Sigmoid colon (tissue), 7 donors: ENCODE results near the gene KRT17. TPM values are rescaled to one million over a fixed set of nuclear protein-coding genes. Genes with fewer than 3 reads are reported as not detected.
"Not testable (repeated sequence)": the region's sequence is repeated elsewhere in the genome, so short reads cannot be mapped to it uniquely, and the experiment has no call there.

Source experiments
- DNase-seq: peaks from one replicate; pipeline ENCODE4 v3.0.0-alpha.2; 2019
- H3K27ac ChIP-seq, 4 donors: fragments of 200-600 bp; sonication (generic); one replicate each; pipeline ENCODE4 v1.5.1; 2016 to 2019; ENCODE audit warnings: mild to moderate bottlenecking in 1 of 4
- H3K27me3 ChIP-seq, 3 donors: fragments of 200-600 bp; sonication (generic); one replicate each; pipeline ENCODE4 v1.5.1; 2019; ENCODE audit warnings: mild to moderate bottlenecking in 1 of 3
- H3K36me3 ChIP-seq, 4 donors: fragments of 200-600 bp; sonication (generic); one replicate each; pipeline ENCODE4 v1.5.1; 2016 to 2019
- H3K4me1 ChIP-seq, 4 donors: fragments of 200-600 bp; sonication (generic); one replicate each; pipeline ENCODE4 v1.5.1; 2017 to 2019
- H3K4me3 ChIP-seq, 4 donors: fragments of 200-600 bp; sonication (generic); one replicate each; pipeline ENCODE4 v1.5.1; 2017 to 2019; ENCODE audit warnings: mild to moderate bottlenecking in 2 of 4, moderate library complexity in 1 of 4
- H3K9me3 ChIP-seq, 4 donors: fragments of 200-600 bp in 3 of 4; sonication (generic) in 3 of 4; one replicate each; pipeline versions ENCODE4 v1.5.1 to v1.6.1; 2013 to 2019
- EP300 ChIP-seq, 4 donors: sonication (generic); formaldehyde crosslinking; IDR thresholded peaks; one replicate each; pipeline ENCODE4 v1.6.1; 2017; ENCODE audit warnings: antibody characterized with exemption in 4 of 4
- POLR2A ChIP-seq, 2 donors: fragments of 450-650 bp; IDR thresholded peaks; one replicate each; pipeline ENCODE4 v1.6.1; 2016; ENCODE audit warnings: antibody characterized with exemption in 2 of 2, mild to moderate bottlenecking in 2 of 2, moderate library complexity in 2 of 2
- POLR2AphosphoS5 ChIP-seq, 4 donors: sonication (generic); formaldehyde crosslinking; IDR thresholded peaks; one replicate each; pipeline ENCODE4 v1.6.1; 2017; ENCODE audit warnings: antibody characterized with exemption in 4 of 4
- WGBS, 2 donors: extraction: QIAGEN DNeasy Blood & Tissue Kit; methylation state at CpG; one replicate each; pipeline ENCODE4 v1.1.7; 2013; 5-methylcytosine and 5-hydroxymethylcytosine counted together
- intact Hi-C: fragments of 100-400 bp; cut with DNase I; formaldehyde crosslinking; loops from one replicate; pipeline ENCODE4 v1.15.1; 2023
- polyA plus RNA-seq, 3 donors: library from polyadenylated mRNA; stranded (reverse); fragments of 200-250 nt; gene quantifications; one replicate each; pipeline ENCODE4 v1.2.3, GENCODE V29; 2013
- total RNA-seq, 4 donors: library from RNA; depleted of rRNA; stranded (reverse); fragments of >200 nt; gene quantifications; one replicate each; pipeline ENCODE4 v1.1.0, GENCODE V29; 2016
- TF ChIP-seq, protein P1 (sequence below), 4 experiments: fragments of 450-650 bp in 3 of 4; fragments of 200-600 bp in 1 of 4; IDR thresholded peaks; one replicate each; pipeline ENCODE4 v1.5.1; 2016 to 2019; ENCODE audit warnings: antibody characterized with exemption in 4 of 4, mild to moderate bottlenecking in 3 of 4, moderate library complexity in 2 of 4
- donor health status: healthy with polysubstance abuse.
- donor health status: Bipolar disorder and iron deficiency.
- donor health status: healthy.

Gene KRT17
- total and polyA plus RNA-seq, 7 donors = 0.17 to 5.3 (median 1.2) TPM; not detected in 4

DNA sequence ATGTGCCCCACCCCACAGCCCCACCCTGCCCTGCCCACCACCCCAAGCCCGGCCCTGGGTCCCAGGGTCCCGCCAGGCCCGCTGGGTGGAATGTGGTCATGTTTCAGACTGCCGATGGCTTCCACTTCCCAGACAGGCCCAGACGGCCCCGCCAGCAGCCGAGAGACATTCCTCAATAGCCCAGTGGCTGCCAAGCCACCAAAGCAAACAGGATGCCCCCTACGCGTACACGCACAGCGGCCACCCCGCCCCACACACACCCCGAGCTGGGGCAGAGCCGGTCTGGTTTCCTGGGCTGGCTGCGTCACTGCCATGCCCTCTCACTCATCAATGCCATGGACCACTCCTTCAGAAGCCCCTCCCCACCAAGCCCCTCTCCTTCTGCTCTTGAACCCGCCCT is 1.2 kb upstream of the KRT17 start:
- Histone ChIP-seq H3K27ac (no peak overlapping the region), H3K27me3 (peaks cover 0 to 3% (median 0%) of the 10 kb centered on the region in 3 donors), H3K36me3 (no peaks in the 10 kb centered on the region), H3K4me1 (no peaks in the 10 kb centered on the region), H3K4me3 (no peak overlapping the region), H3K9me3 (no peaks in the 10 kb centered on the region)
- DNase-seq = peak; percentile 42
- 29 to 65% methylated on average over 16 of the region's 16 CpGs for WGBS, 2 donors
- TF ChIP-seq EP300 (IDR thresholded peaks at IDR 0.05) = no peak
- no peak for TF ChIP-seq POLR2A (IDR thresholded peaks at IDR 0.05)
- no peak for TF ChIP-seq POLR2AphosphoS5 (IDR thresholded peaks at IDR 0.05)
- TF ChIP-seq, protein P1, sequence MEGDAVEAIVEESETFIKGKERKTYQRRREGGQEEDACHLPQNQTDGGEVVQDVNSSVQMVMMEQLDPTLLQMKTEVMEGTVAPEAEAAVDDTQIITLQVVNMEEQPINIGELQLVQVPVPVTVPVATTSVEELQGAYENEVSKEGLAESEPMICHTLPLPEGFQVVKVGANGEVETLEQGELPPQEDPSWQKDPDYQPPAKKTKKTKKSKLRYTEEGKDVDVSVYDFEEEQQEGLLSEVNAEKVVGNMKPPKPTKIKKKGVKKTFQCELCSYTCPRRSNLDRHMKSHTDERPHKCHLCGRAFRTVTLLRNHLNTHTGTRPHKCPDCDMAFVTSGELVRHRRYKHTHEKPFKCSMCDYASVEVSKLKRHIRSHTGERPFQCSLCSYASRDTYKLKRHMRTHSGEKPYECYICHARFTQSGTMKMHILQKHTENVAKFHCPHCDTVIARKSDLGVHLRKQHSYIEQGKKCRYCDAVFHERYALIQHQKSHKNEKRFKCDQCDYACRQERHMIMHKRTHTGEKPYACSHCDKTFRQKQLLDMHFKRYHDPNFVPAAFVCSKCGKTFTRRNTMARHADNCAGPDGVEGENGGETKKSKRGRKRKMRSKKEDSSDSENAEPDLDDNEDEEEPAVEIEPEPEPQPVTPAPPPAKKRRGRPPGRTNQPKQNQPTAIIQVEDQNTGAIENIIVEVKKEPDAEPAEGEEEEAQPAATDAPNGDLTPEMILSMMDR (IDR thresholded peaks at IDR 0.05) = no peak
- intact Hi-C loops = no loop called here

DNA sequence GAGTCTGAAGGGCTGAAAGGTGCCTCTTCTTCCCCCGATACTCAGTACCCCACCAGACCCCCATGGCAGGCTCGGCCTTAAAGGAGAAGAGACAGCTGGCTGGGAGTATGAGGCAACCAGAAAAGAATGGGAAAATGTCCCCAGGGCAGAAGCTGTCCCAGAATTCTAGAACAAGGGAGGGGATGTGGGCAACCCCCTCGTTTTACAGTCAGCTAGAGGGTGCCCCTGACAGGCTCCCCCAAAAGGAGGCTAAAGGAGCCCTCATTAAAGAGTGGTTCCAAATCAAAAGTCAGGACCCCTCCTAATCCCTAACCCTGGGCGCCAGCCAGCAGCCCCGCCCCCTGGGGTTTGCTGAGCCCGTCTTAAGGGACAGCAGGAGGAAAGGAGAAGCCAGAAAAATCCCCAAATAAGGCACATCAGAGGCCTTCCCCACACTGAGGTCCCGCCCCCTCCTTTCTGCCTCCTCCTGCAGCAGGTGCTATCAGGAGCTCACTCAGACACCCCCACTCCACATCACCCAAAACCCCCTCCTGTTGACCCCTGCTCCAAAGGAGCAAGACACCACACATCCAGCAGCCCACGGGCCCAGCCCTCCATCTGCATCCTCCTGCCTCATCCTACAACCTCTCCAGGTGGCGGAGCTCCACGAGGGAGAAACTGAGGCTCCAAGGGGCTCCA is 1.1 kb downstream of the KRT17 start:
- H3K27ac ChIP-seq, H3K4me1 ChIP-seq, H3K9me3 ChIP-seq, H3K27me3 ChIP-seq, H3K36me3 ChIP-seq, intact Hi-C loops, H3K4me3 ChIP-seq: not testable (repeated sequence)
- WGBS, 2 donors = 56 to 71% methylated on average over 10 of the region's 10 CpGs
- DNase-seq = peak; percentile 53

DNA sequence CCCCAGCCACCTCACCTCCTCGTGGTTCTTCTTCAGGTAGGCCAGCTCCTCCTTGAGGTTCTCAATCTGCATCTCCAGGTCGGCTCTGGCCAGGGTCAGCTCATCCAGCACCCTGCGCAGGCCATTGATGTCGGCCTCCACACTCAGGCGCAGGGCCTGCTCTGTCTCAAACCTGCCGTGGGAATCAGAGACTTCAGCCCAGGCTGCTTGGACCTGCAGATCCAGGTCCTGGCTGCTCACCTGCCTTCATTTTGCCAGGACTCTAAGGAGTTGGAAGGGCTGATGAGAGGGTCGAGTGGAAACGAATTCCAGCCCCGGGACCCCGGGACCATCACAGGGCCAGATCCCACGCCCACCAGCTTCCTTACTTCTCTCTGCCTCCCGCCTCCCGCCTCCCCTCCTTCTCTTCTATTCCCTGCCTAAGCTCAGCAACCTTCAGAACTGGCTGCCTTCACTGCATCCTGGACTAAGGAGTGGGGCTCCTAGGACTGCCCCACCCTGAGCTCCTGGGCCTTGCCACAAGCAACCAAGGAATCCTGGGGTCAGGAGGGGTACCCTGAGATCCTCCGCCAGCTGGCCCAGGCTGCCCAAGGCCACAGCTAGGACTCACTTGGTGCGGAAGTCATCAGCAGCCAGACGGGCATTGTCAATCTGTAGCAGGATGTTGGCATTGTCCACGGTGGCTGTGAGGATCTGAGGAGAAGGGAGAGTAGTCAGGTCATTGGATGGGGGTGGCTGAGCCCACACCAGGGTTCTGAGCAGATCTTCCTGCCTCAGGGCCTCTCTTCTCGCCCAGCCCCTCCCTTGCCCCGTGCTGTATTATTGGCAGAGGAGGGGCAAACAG is 1.8 kb downstream of the KRT17 start:
- intact Hi-C loops, H3K4me1 ChIP-seq, H3K4me3 ChIP-seq, H3K36me3 ChIP-seq, H3K27me3 ChIP-seq, H3K27ac ChIP-seq, H3K9me3 ChIP-seq: not testable (repeated sequence)
- 70 to 81% methylated on average over 19 of the region's 19 CpGs for WGBS, 2 donors
- DNase-seq = peak; percentile 55

DNA sequence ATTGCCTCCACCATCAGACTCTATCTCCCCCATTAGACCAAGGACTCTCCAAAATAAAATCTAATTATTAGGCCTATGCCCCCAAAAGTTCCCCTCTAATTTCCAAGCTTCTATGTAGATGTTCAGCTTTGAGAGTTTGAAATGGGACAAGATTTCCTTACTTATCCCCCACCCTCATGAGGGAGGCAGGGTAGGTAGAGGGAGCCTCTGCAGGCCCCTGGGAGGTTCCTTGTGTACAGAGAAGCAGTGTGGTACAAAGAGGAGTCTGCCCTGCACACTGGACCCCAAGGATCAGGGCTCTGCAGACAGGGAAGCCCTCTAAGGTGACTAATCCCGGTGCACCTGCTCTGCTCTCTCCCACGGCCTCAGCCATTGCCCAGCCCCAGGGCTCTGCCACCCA is 2.5 kb downstream of the KRT17 start:
- H3K27me3 ChIP-seq = peaks cover 0 to 12% (median 0%) of the 10 kb centered on the region in 3 donors
- no peaks in the 10 kb centered on the region for H3K9me3 ChIP-seq
- DNase-seq = peak; percentile 35
- no peaks in the 10 kb centered on the region for H3K36me3 ChIP-seq
- no peak for TF ChIP-seq POLR2AphosphoS5 (IDR thresholded peaks at IDR 0.05)
- TF ChIP-seq, protein P1 (IDR thresholded peaks at IDR 0.05) = no peak
- no peak for TF ChIP-seq POLR2A (IDR thresholded peaks at IDR 0.05)
- no peak for TF ChIP-seq EP300 (IDR thresholded peaks at IDR 0.05)
- no peak overlapping the region for H3K27ac ChIP-seq
- WGBS, 2 donors = 82 to 89% methylated on average over 2 of the region's 2 CpGs
- intact Hi-C loops = no loop called here
- no peak overlapping the region for H3K4me3 ChIP-seq
- H3K4me1 ChIP-seq = no peaks in the 10 kb centered on the region

DNA sequence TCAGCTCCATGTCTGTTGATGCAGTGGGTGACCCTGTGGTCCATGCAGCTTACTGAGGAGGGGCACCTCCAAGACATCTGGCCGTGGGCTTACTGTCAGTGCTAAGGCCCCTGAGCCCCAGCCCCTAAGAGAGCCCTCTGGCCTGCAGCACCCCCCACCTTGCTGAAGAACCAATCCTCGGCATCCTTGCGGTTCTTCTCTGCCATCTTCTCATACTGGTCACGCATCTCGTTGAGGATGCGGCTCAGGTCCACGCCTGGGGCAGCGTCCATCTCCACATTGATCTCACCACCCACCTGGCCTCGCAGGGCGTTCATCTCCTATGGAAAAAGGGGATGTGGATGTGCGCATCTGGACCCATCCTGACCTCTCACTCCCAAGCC is 2.9 kb downstream of the KRT17 start:
- H3K27me3 ChIP-seq = peaks cover 0 to 12% (median 0%) of the 10 kb centered on the region in 3 donors
- DNase-seq, H3K4me3 ChIP-seq, intact Hi-C loops, H3K9me3 ChIP-seq, H3K27ac ChIP-seq, H3K4me1 ChIP-seq, H3K36me3 ChIP-seq: not testable (repeated sequence)
- WGBS, 2 donors = 89 to 91% methylated on average over 11 of the region's 11 CpGs

DNA sequence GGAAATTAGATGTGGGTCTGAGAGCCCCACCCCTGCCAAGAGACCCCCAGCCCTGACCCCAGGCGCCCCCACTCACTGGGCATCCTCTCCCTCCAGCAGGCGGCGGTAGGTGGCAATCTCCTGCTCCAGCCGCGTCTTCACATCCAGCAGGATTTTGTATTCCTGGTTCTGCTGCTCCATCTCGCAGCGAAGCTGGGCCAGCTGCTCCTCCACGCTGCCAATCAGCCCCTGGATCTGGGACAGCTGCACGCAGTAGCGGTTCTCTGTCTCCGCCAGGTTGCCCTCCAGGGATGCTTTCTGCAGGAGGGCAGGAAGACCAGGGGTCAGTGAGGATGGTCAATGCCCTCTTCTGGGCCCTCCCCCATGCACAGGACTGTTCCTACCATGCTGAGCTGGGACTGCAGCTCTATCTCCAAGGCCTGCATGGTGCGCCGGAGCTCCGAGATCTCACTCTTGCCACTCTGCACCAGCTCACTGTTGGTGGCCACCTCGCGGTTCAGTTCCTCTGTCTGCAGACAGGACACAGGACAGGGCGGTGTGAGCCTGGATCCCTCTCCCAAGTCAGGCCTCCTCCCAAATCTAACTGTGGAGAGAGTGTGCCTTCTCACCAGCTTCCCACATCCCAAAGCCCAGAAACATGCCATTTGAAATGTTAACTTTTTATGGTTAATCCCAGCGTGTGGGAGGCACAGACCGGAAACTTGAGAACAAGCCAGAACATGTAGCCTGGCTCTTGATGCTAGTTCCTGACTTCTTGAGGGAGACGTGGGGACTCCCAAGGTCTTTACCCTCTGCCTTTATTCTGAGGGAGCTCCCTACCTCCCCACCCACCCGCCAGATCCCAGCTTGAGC is 3.6 kb downstream of the KRT17 start:
- H3K36me3 ChIP-seq = no peaks in the 10 kb centered on the region
- no peak overlapping the region for H3K27ac ChIP-seq
- no peaks in the 10 kb centered on the region for H3K9me3 ChIP-seq
- intact Hi-C loops = no loop called here
- H3K27me3 ChIP-seq = peaks cover 0 to 12% (median 0%) of the 10 kb centered on the region in 3 donors
- TF ChIP-seq, protein P1 (IDR thresholded peaks at IDR 0.05) = no peak
- TF ChIP-seq POLR2AphosphoS5 (IDR thresholded peaks at IDR 0.05) (no peak), POLR2A (IDR thresholded peaks at IDR 0.05) (no peak), EP300 (IDR thresholded peaks at IDR 0.05) (no peak)
- H3K4me3 ChIP-seq = no peak overlapping the region
- WGBS, 2 donors = 78 to 84% methylated on average over 21 of the region's 21 CpGs
- DNase-seq = peak; percentile 47
- H3K4me1 ChIP-seq = no peaks in the 10 kb centered on the region

DNA sequence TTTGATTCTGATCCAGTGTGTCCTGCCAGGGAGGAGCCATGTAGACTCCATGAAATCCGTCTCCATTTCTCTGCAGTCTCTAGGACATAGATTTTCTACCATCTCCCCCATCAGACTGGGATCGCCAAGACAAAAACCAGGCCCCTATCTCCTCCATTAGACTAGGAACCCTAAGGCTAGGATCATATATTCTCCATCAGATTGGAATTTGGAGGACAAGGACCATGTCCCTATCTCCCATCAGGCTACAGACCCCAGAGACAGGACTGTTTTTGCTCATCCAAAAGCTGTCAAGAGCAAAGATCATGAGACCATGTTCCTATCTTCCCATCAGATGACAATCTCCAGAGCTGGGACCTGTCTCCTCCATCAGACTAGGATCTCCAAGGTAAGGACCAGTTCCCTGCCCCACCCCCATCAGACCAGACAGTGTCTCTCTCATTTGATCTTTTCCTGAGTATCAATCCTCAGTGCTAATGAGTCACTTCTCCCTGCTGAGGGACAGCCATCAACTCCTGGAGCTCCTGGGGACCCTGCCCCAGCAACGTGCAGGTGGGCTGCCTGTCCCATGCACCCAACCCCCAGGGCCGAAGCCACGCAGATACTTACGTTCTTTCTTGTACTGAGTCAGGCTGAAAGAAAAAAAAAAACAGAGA is 4.3 kb downstream of the KRT17 start:
- 80 to 82% methylated on average over 6 of the region's 6 CpGs for WGBS, 2 donors
- H3K4me3 ChIP-seq, intact Hi-C loops, DNase-seq, H3K36me3 ChIP-seq, H3K27ac ChIP-seq, H3K9me3 ChIP-seq, H3K4me1 ChIP-seq: not testable (repeated sequence)
- peaks cover 0 to 18% (median 0%) of the 10 kb centered on the region in 3 donors for H3K27me3 ChIP-seq
